GM21515 (cell line): ENCODE results near the gene BCL2L1.
"Not testable (repeated sequence)": the region's sequence is repeated elsewhere in the genome, so short reads cannot be mapped to it uniquely, and the experiment has no call there.

Source experiments
- ATAC-seq: cut with Tn5 transposase; IDR thresholded peaks from one replicate; pipeline ENCODE4 v1.9.1; 2021; ENCODE audit not compliant: unreplicated experiment

The BCL2L1 gene

GRCh38 chr20:31677553-31678260, 45.0 kb downstream of the BCL2L1 start:
- ATAC-seq = no peak

GRCh38 chr20:31676609-31676989, 46.1 kb downstream of the BCL2L1 start:
- ATAC-seq = no peak

- ATAC-seq = no peak
Measured at GRCh38 chr20:31675828-31676608, 46.6 kb downstream of the BCL2L1 start.

- ATAC-seq = peak; percentile 45
Measured at GRCh38 chr20:31674895-31675827, 47.5 kb downstream of the BCL2L1 start.

- ATAC-seq = no peak
Measured at GRCh38 chr20:31673943-31674463, 48.7 kb downstream of the BCL2L1 start.

DNA sequence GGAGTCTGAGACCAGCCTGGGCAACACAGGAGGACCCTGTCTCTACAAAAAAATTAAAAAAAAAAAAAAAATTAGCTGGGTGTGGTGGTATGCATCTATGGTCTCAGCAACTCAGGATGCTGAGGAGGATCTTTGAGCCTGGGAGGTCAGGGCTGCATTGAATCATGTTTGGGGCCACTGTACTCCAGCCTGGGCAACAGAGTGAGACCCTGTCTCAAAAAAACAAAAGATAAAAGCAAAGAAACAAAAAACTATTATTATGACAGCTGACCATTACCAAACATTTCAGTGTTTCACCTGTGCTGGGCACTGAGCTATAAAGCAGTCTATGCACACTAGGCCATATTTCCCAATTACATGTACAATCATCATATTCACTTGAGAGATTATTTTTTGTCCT, 49.2 kb downstream of the BCL2L1 start:
- ATAC-seq = no peak

- no peak for ATAC-seq
Measured at GRCh38 chr20:31671324-31671723, 51.3 kb downstream of the BCL2L1 start.

DNA sequence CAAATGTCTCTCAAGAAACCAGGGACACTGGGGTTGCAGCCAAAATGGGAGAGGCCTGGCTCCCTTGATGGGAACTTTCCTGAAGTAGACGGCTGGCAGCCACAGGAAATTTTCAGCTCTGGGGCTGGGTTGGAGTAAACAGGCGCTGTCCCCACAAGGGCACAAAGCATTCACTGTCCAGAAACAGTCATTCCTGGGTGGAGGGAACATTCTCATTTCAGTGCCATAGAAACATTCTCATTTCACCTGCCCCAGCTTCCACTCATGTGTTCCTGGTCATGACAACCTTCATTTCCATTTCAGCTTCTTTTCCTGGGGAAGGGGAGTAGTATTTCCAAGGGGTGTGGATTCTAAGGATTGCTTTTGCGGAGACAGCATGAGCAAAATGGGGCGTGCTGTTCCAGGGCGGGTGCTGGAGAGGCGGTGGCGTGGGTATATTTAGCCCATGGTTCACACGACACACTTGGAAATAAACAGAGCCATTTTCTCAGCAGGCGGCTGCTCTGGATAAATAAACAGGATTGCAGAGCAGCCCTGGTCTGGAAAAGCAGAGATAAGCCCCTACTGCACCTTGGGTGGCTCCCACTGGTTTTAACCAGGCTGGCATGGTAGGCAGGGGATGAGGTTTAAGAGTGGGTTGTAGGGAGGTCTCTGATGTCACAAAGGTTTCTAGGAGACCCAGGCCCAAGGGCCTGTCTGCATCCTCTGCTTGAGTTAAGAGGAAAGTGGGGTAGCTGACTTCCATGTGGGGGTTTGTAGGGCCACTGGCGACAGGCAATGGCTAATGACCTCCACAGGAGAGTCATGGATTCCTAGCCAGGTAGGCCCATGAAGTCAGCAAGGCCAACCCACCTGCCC, 52.1 kb downstream of the BCL2L1 start:
- no peak for ATAC-seq

DNA sequence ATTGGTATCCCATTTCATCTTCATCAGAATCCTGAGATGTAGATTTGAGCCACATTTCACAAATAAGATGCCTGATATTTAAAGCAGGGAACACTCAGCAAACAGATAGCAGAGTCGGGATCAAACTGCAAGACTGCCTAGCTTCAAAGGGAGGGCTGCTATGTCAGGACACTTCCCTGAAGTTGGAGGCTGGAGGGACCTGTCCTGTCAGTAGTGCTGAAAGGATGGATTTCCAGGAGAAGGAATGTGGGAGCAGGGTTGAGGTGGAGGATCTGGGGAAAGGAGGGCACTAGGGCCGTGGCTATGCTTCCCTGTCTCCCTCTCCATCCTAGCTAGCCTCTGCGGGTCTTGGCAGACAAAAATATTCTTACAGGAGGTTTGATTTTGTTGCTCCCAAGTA, 52.8 kb downstream of the BCL2L1 start:
- ATAC-seq = no peak

GRCh38 chr20:31668944-31669343, 53.7 kb downstream of the BCL2L1 start:
- not testable (repeated sequence) for ATAC-seq

DNA sequence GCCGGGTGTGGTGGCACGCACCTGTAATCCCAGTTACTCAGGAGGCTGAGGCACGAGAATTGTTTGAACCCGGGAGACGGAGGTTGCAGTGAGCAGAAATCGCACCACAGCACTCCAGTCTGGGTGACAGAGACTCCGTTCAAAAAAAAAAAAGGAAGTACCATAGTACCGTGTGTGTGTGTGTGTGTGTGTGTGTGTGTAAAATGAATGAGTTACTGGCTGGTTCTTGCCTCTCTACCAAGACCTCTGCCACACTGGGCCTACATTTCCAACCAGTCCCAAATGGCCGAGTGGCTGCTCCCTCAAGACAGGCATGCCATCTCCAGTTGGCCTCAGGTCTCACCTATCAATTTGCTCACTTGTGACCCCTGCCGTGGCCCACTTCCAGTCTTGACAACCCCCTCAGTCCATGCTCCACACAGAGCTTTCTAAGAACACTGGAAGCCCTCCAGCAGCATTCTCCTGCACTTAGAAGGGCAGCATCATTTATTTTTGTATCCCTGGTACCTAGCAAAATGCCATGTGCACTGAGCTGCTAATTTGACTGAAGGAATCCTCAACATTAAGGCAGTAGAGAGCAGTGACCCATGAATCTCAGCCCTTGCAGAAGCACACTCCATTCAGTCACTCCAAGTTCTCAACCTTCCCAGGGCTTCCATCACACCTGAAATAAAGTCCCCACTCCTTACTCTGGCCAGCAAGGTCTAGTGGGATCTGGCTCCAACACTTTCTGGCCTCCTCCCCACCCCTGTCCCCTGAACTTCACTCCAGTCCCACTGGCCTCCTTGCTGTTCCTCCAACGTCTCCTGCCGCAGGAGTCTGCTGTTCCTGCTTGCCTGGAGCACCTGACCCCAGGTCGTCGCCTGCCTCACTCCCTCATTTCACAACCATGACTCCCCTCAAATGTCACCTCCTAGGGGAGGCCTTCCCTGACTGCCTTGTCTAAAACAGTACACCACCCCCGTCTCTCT, 55.1 kb downstream of the BCL2L1 start:
- no peak for ATAC-seq

DNA sequence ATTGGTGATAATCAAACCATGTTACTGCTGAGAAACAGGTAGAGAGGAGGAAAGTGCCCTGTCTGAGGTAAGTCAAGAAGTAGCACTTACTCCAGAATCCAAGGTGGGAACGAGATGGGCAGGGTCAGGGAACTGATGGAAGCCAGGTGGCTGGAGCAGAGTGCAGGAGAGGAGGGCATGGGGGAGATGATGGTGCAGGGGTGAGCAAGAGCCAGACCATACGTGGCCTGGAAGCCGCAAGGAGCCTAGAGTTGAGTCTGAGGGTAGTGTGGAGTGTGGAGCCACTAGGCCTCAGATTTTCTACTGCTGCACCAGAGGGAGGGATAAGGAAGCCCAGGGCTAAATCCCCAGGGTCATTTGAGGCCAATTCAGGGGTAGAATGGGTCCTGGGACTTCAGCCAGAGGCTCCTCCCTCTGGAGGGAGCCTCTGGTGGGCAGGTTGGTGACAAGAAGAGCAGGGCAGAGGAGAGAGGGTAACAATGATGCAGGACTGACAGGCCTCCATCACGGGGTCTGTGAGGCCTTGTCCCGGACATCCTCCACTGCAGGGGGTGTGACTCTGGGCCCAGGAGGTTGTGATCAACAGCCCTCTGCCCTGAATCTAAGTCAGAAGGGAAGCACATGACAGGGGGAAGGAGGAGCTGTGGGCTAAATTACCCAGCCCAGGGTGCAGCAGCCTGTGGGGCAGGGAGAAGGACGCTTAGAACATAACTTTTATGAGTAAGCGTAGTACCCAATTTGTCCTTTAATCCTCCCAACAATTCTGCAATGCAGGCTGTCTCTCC, 56.2 kb downstream of the BCL2L1 start:
- no peak for ATAC-seq

DNA sequence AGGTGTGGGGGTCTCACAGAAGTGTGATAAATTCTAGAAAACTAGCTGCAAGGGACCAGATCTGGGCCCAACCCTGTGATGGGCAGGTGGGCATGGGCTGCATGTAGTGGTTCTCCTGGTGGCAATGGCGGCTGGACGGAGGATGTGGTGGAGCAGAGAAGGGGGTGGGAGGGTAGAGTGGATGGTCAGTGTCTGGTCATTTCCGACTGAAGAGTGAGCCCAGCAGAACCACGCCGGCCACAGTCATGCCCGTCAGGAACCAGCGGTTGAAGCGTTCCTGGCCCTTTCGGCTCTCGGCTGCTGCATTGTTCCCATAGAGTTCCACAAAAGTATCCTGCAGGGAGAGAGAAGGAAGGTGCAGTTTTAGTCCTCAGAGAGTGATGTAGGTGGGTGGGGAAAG, 56.9 kb downstream of the BCL2L1 start:
- ATAC-seq = no peak

- no peak for ATAC-seq
Measured at GRCh38 chr20:31664696-31665354, 57.8 kb downstream of the BCL2L1 start.

- ATAC-seq = no peak
Measured at GRCh38 chr20:31663838-31664695, 58.6 kb downstream of the BCL2L1 start.

- ATAC-seq = no peak
Measured at GRCh38 chr20:31663524-31663837, 59.2 kb downstream of the BCL2L1 start.

DNA sequence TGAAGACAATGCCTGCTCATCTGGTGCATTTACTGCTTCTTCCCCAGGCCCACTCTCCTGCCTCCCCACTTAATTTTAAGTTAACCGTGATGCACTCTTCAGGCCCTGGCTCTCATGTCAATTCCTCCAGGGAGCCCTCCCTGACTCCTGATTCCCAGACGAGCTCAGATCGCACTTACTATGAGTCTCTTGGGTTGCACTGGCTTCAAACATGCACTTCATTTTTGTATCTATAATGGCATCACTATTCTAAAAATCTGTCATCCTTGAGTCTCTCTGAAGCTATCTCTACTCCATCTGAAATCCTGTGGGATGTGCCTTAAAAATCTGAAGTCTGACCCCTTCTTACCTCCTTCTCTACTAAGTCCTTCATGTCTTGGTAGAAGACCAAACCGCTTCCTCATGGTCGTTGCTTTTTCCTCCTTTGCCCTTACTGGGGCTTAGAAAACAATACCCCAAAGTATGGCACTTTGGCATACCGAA, 60.3 kb downstream of the BCL2L1 start:
- ATAC-seq = no peak
